Thyroid gland (tissue), 4 donors: ENCODE results near the gene TTC39B.
"Not testable (repeated sequence)": the region's sequence is repeated elsewhere in the genome, so short reads cannot be mapped to it uniquely, and the experiment has no call there.

Experiments
- POLR2A ChIP-seq, 2 donors: fragments of 450-650 bp; IDR thresholded peaks; one replicate each; pipeline ENCODE4 v1.6.1; 2017; ENCODE audit warnings: antibody characterized with exemption in 2 of 2, mild to moderate bottlenecking in 2 of 2, moderate library complexity in 1 of 2
- TF ChIP-seq, protein P1 (sequence below), 6 experiments: fragments of 200-600 bp in 3 of 6; fragments of 450-650 bp in 3 of 6; sonication (generic) in 3 of 6; IDR thresholded peaks; one replicate each; pipeline ENCODE4 v1.5.1; 2016 to 2019; ENCODE audit warnings: antibody characterized with exemption in 6 of 6, mild to moderate bottlenecking in 2 of 6, inconsistent platforms in 1 of 6, moderate library complexity in 1 of 6

DNA sequence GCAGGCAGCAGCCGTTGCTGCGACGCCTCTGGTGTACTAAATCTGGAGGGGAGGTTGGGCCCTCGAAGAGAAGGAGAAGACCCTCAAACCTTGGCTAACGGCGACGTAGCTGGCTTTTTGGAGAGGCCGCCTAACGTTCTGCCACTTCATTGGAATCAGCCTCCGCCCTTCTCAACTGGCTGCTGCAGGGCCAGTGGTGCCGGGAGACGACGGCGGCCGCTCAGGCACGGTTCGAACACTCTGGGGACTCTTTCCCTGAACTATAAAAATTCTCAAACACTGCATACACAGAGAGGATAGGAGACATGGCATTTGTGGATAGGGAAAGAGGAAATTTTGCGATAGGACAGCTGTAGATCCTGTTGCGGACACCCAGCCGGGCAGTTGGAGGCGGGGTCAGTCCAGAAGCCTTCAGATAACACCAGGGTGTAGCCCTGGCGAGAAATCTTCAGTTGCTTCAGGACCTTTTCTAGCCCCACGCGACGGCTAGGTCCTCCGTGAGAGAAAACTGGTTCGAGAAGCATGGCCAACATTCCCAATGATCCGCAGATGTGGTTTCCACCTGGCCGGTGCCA, 74.2 kb downstream of the TTC39B start:
- TF ChIP-seq, protein P1, sequence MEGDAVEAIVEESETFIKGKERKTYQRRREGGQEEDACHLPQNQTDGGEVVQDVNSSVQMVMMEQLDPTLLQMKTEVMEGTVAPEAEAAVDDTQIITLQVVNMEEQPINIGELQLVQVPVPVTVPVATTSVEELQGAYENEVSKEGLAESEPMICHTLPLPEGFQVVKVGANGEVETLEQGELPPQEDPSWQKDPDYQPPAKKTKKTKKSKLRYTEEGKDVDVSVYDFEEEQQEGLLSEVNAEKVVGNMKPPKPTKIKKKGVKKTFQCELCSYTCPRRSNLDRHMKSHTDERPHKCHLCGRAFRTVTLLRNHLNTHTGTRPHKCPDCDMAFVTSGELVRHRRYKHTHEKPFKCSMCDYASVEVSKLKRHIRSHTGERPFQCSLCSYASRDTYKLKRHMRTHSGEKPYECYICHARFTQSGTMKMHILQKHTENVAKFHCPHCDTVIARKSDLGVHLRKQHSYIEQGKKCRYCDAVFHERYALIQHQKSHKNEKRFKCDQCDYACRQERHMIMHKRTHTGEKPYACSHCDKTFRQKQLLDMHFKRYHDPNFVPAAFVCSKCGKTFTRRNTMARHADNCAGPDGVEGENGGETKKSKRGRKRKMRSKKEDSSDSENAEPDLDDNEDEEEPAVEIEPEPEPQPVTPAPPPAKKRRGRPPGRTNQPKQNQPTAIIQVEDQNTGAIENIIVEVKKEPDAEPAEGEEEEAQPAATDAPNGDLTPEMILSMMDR (IDR thresholded peaks at IDR 0.05): not testable (repeated sequence)
- TF ChIP-seq POLR2A (IDR thresholded peaks at IDR 0.05): not testable (repeated sequence)
